ENCODE results near the gene MRTFA.
"Not testable (repeated sequence)": the region's sequence is repeated elsewhere in the genome, so short reads cannot be mapped to it uniquely, and the experiment has no call there.

MRTFA gene

GRCh38 chr22:40636380-40637182 lies at the start of gene MRTFA:
TSS of gene MRTFA (minus strand) at chr22:40636719.
- DNase-seq (ENCODE audit: low read depth in 3 of 3) = peak; percentile 98 to 99 (median 99)

GRCh38 chr22:40685406-40685805 lies 48.9 kb upstream of the MRTFA start:
- no peak for DNase-seq (ENCODE audit: low read depth in 3 of 3)

- DNase-seq (ENCODE audit: low read depth in 3 of 3) = no peak
Measured at GRCh38 chr22:40684728-40685127, 48.2 kb upstream of the MRTFA start.

GRCh38 chr22:40681451-40681850 lies 44.9 kb upstream of the MRTFA start:
- DNase-seq (ENCODE audit: low read depth in 3 of 3) = no peak

GRCh38 chr22:40680819-40681183 lies 44.3 kb upstream of the MRTFA start:
- DNase-seq (ENCODE audit: low read depth in 3 of 3) = no peak

GRCh38 chr22:40679964-40680818 lies 43.7 kb upstream of the MRTFA start:
- no peak for DNase-seq (ENCODE audit: low read depth in 3 of 3)

- DNase-seq (ENCODE audit: low read depth in 3 of 3) = no peak
Measured at GRCh38 chr22:40679249-40679963, 42.9 kb upstream of the MRTFA start, which contains the start of gene MCHR1. TSS of gene MCHR1 (plus strand) at chr22:40679484. CDS start at chr22:40679653, 169 bp downstream.

GRCh38 chr22:40678493-40679248 lies 42.2 kb upstream of the MRTFA start:
- DNase-seq (ENCODE audit: low read depth in 3 of 3) = no peak

- no peak for DNase-seq (ENCODE audit: low read depth in 3 of 3)
Measured at GRCh38 chr22:40676644-40677043, 40.1 kb upstream of the MRTFA start.

GRCh38 chr22:40676166-40676565 lies 39.6 kb upstream of the MRTFA start:
- not testable (repeated sequence) for DNase-seq (ENCODE audit: low read depth in 3 of 3)

GRCh38 chr22:40674274-40674673 lies 37.8 kb upstream of the MRTFA start:
- DNase-seq (ENCODE audit: low read depth in 3 of 3) = no peak

- DNase-seq (ENCODE audit: low read depth in 3 of 3) = no peak
Measured at GRCh38 chr22:40673017-40673416, 36.5 kb upstream of the MRTFA start.

GRCh38 chr22:40671796-40672360 lies 35.4 kb upstream of the MRTFA start:
- no peak for DNase-seq (ENCODE audit: low read depth in 3 of 3)

GRCh38 chr22:40671369-40671768 lies 34.9 kb upstream of the MRTFA start:
- no peak for DNase-seq (ENCODE audit: low read depth in 3 of 3)

GRCh38 chr22:40670058-40670457 lies 33.5 kb upstream of the MRTFA start:
- DNase-seq (ENCODE audit: low read depth in 3 of 3) = no peak

- no peak for DNase-seq (ENCODE audit: low read depth in 3 of 3)
Measured at GRCh38 chr22:40668611-40669411, 32.3 kb upstream of the MRTFA start.

- no peak for DNase-seq (ENCODE audit: low read depth in 3 of 3)
Measured at GRCh38 chr22:40666151-40666848, 29.8 kb upstream of the MRTFA start.

- DNase-seq (ENCODE audit: low read depth in 3 of 3) = no peak
Measured at GRCh38 chr22:40665312-40665711, 28.8 kb upstream of the MRTFA start.

- DNase-seq (ENCODE audit: low read depth in 3 of 3) = no peak
Measured at GRCh38 chr22:40661671-40662070, 25.2 kb upstream of the MRTFA start.

- DNase-seq (ENCODE audit: low read depth in 3 of 3) = no peak
Measured at GRCh38 chr22:40660730-40661129, 24.2 kb upstream of the MRTFA start.
